Spleen (tissue), 11 donors: ENCODE measurements around the gene WDR33. TPM values are rescaled to one million over a fixed set of nuclear protein-coding genes. Genes with fewer than 3 reads are reported as not detected.
A peak's percentile ranks its signal among the peaks of the same experiment; 100 is the strongest.

Experiments used
- DNase-seq: peaks from one replicate; pipeline ENCODE4 v3.0.0-alpha.2; 2020
- H3K27ac ChIP-seq, 8 donors: fragments of 200-600 bp; sonication (generic) in 7 of 8; 1 replicate in 4 of 8; 2 replicates in 4 of 8; pipeline versions ENCODE4 v1.5.0 to v1.8.0; 2016 to 2021; ENCODE audit warnings: inconsistent platforms in 4 of 8, mild to moderate bottlenecking in 4 of 8, moderate library complexity in 1 of 8
- H3K27me3 ChIP-seq, 7 donors: fragments of 200-600 bp; sonication (generic) in 6 of 7; replicated peaks in 1 of 7; 1 replicate in 4 of 7; 2 replicates in 3 of 7; pipeline versions ENCODE4 v1.5.0 to v1.8.0; 2016 to 2021; ENCODE audit warnings: inconsistent platforms in 3 of 7, mild to moderate bottlenecking in 1 of 7
- H3K36me3 ChIP-seq, 6 donors: fragments of 200-600 bp; sonication (generic) in 5 of 6; 1 replicate in 4 of 6; 2 replicates in 2 of 6; pipeline versions ENCODE4 v1.5.0 to v1.8.0; 2016 to 2021; ENCODE audit warnings: inconsistent platforms in 2 of 6
- H3K4me1 ChIP-seq, 6 donors: fragments of 200-600 bp; sonication (generic) in 5 of 6; 1 replicate in 3 of 6; 2 replicates in 3 of 6; pipeline versions ENCODE4 v1.5.0 to v1.8.0; 2016 to 2021; ENCODE audit warnings: inconsistent platforms in 3 of 6
- H3K4me3 ChIP-seq, 8 donors: fragments of 200-600 bp; sonication (generic) in 7 of 8; 1 replicate in 4 of 8; 2 replicates in 4 of 8; pipeline versions ENCODE4 v1.5.0 to v1.8.0; 2016 to 2021; ENCODE audit warnings: inconsistent platforms in 4 of 8, mild to moderate bottlenecking in 4 of 8, moderate library complexity in 2 of 8
- H3K9me3 ChIP-seq, 8 donors: fragments of 200-600 bp; sonication (generic) in 7 of 8; 1 replicate in 4 of 8; 2 replicates in 4 of 8; pipeline versions ENCODE4 v1.5.0 to v1.8.0; 2016 to 2021; ENCODE audit warnings: inconsistent platforms in 4 of 8
- CTCF ChIP-seq, 11 experiments: fragments of 200-600 bp in 7 of 11; fragments of 450-650 bp in 4 of 11; sonication (generic) in 4 of 11; IDR thresholded peaks in 8 of 11; conservative IDR thresholded peaks in 3 of 11; 1 replicate in 7 of 11; 2 replicates in 4 of 11; pipeline versions ENCODE4 v1.4.0 to v1.8.0; 2016 to 2021; ENCODE audit warnings: antibody characterized with exemption in 11 of 11, inconsistent platforms in 4 of 11, mild to moderate bottlenecking in 1 of 11
- POLR2A ChIP-seq, 3 donors: fragments of 450-650 bp; IDR thresholded peaks; one replicate each; pipeline ENCODE4 v1.5.1; 2017; ENCODE audit warnings: antibody characterized with exemption in 3 of 3, mild to moderate bottlenecking in 1 of 3
- POLR2AphosphoS5 ChIP-seq, 3 donors: sonication (generic); formaldehyde crosslinking; IDR thresholded peaks; one replicate each; pipeline ENCODE4 v1.5.1; 2017; ENCODE audit warnings: antibody characterized with exemption in 3 of 3
- WGBS, 5 donors: extraction: QIAGEN DNeasy Blood & Tissue Kit in 3 of 5; methylation state at CpG; one replicate each; pipeline versions ENCODE4 v1.1.5 to v1.1.7; 2013 to 2018; 5-methylcytosine and 5-hydroxymethylcytosine counted together
- intact Hi-C: fragments of 100-400 bp; cut with DNase I; formaldehyde crosslinking; loops from one replicate; pipeline ENCODE4 v1.15.0; 2023; ENCODE audit warnings: low total_unique reads
- polyA plus RNA-seq, 3 donors: library from polyadenylated mRNA; stranded (reverse); fragments of 200-250 nt; gene quantifications; one replicate each; pipeline ENCODE4 v1.2.1, GENCODE V29; 2013
- total RNA-seq, 7 donors: library from RNA; depleted of rRNA in 3 of 7; stranded (reverse); fragments of >200 nt in 3 of 7; fragmentation: NEBNext Ultra II Directional in 4 of 7; extraction: Animal tissue kit (Norgen Biotek cat#: 25700) in 4 of 7; gene quantifications; one replicate each; pipeline versions ENCODE4 v1.1.0 to v1.2.1, GENCODE V29; 2016 to 2021
- donor health status: healthy with polysubstance abuse.
- donor health status: DM: no; HTN: no; CAD: no; lungs with moderate emphysema.
- donor health status: DM: no; HTN: no; CAD: no.
- donor health status: Bipolar disorder and iron deficiency.
- donor health status: healthy.
- donor health status: DM: no; HTN: no; CAD: no.
- donor health status: DM: yes; HTN: yes; CAD: no.

WDR33 gene
- total and polyA plus RNA-seq, 10 donors: 15.4 to 85.3 (median 63.1) TPM

- DNase-seq: no peak
- H3K4me1 ChIP-seq: no peaks in the 10 kb centered on the region
- H3K27me3 ChIP-seq: no peaks in the 10 kb centered on the region
- intact Hi-C loops: no loop called here
- no peaks in the 10 kb centered on the region for H3K9me3 ChIP-seq
- no peak overlapping the region for H3K27ac ChIP-seq
- peaks cover 2 to 96% (median 40%) of the 10 kb centered on the region in 6 donors for H3K36me3 ChIP-seq
- 73 to 88% (median 80%) methylated on average over 2 of the region's 2 CpGs for WGBS, 5 donors
- H3K4me3 ChIP-seq: no peak overlapping the region
- TF ChIP-seq POLR2AphosphoS5 (IDR thresholded peaks at IDR 0.05) (no peak), CTCF (IDR thresholded peaks at IDR 0.05 in 8 of 11, conservative IDR thresholded peaks at IDR 0.05 in 3 of 11) (no peak), POLR2A (IDR thresholded peaks at IDR 0.05) (no peak)
Measured at GRCh38 chr2:127712999-127713398, 98.0 kb downstream of the WDR33 start.

GRCh38 chr2:127709336-127709735 lies 101.6 kb downstream of the WDR33 start:
- WGBS, 5 donors: 88 to 98% (median 93%) methylated on average over 13 of the region's 13 CpGs
- H3K27me3 ChIP-seq: no peaks in the 10 kb centered on the region
- no peak overlapping the region for H3K27ac ChIP-seq
- no peak overlapping the region for H3K4me3 ChIP-seq
- no peaks in the 10 kb centered on the region for H3K9me3 ChIP-seq
- intact Hi-C loops: no loop called here
- H3K36me3 ChIP-seq: peaks cover 2 to 98% (median 54%) of the 10 kb centered on the region in 6 donors
- no peak for TF ChIP-seq POLR2A (IDR thresholded peaks at IDR 0.05)
- no peak for TF ChIP-seq POLR2AphosphoS5 (IDR thresholded peaks at IDR 0.05)
- no peak for TF ChIP-seq CTCF (IDR thresholded peaks at IDR 0.05 in 8 of 11, conservative IDR thresholded peaks at IDR 0.05 in 3 of 11)
- H3K4me1 ChIP-seq: peaks cover 0 to 24% (median 11%) of the 10 kb centered on the region in 6 donors
- no peak for DNase-seq

GRCh38 chr2:127707890-127708648 lies 102.9 kb downstream of the WDR33 start:
- peaks cover 4 to 36% (median 24%) of the 10 kb centered on the region in 6 donors for H3K4me1 ChIP-seq
- H3K4me3 ChIP-seq: no peak overlapping the region
- H3K36me3 ChIP-seq: peaks cover 2 to 96% (median 47%) of the 10 kb centered on the region in 6 donors
- intact Hi-C loops: no loop called here
- H3K27me3 ChIP-seq: no peaks in the 10 kb centered on the region
- no peak overlapping the region for H3K27ac ChIP-seq
- DNase-seq: no peak
- H3K9me3 ChIP-seq: no peaks in the 10 kb centered on the region
- TF ChIP-seq CTCF (IDR thresholded peaks at IDR 0.05 in 8 of 11, conservative IDR thresholded peaks at IDR 0.05 in 3 of 11) (no peak), POLR2AphosphoS5 (IDR thresholded peaks at IDR 0.05) (peak in 2 of 3 donors; percentile 15 to 28)
- WGBS, 5 donors: 91 to 96% (median 94%) methylated on average over 7 to 9 of the region's 9 CpGs

- intact Hi-C loops: no loop called here
- Histone ChIP-seq H3K9me3 (no peaks in the 10 kb centered on the region), H3K4me1 (peaks cover 11 to 47% (median 33%) of the 10 kb centered on the region in 6 donors), H3K27me3 (no peaks in the 10 kb centered on the region), H3K4me3 (no peak overlapping the region), H3K36me3 (peaks cover 2 to 84% (median 47%) of the 10 kb centered on the region in 6 donors), H3K27ac (no peak overlapping the region)
- no peak for DNase-seq
- WGBS, 5 donors: 93 to 97% (median 93%) methylated on average over 14 of the region's 14 CpGs
- peak in 1 of 3 donors; percentile 17 for TF ChIP-seq POLR2AphosphoS5 (IDR thresholded peaks at IDR 0.05)
- TF ChIP-seq POLR2A (IDR thresholded peaks at IDR 0.05): no peak
Measured at GRCh38 chr2:127706215-127706990, 104.6 kb downstream of the WDR33 start.
